Measurements from ENCODE around the gene INF2. TPM values are rescaled to one million over a fixed set of nuclear protein-coding genes. Genes with fewer than 3 reads are reported as not detected.
"Not testable (repeated sequence)": the region's sequence is repeated elsewhere in the genome, so short reads cannot be mapped to it uniquely, and the experiment has no call there.

The INF2 gene
- total RNA-seq, 1 experiment from 2014 or later = 113 TPM

GRCh38 chr14:104665657-104666522 is 23.5 kb upstream of the INF2 start:
- Histone ChIP-seq H3K9me2 (ENCODE audit: insufficient read depth) (no peaks in the 10 kb centered on the region), H3K4me2 (peak overlapping the region; percentile 49), H3K27me3 (ENCODE audit: insufficient read depth, low read depth) (0 out of 2 replicates have a peak, but pooled peaks cover 5% of the 10 kb centered on the region), H3F3A (ENCODE audit: insufficient read depth, low read depth) (peaks cover 3% of the 10 kb centered on the region; the same call in 1 of the 2 replicates), H4K20me1 (ENCODE audit: insufficient read depth) (no peaks in the 10 kb centered on the region), H3K4me1 (replicated peaks; ENCODE audit: insufficient read depth) (peaks cover 14% of the 10 kb centered on the region), H3K27ac (no peak overlapping the region), H3K4me3 (no peak overlapping the region), H3K9me3 (ENCODE audit: insufficient read depth, low read depth) (no peaks in the 10 kb centered on the region), H3K36me3 (ENCODE audit: low read depth) (no peaks in the 10 kb centered on the region), H3K79me2 (ENCODE audit: low read depth) (no peaks in the 10 kb centered on the region), H2AFZ (peak overlapping the region; percentile 22; the same call in 1 of the 2 replicates)
- POLR2A ChIA-PET (ENCODE audit: unreplicated experiment) = interaction anchor here (0.6 to 1.4 kb wide), 7 partner anchors 12 to 135 kb away, joined by 3 to 25 read pairs (median 7); partner anchors contain the start of gene ZBTB42
- intact Hi-C loops (cut with micrococcal nuclease; ENCODE audit: unreplicated experiment) = loop anchor here (1.0 to 5.0 kb wide), 3 partner anchors 14 to 686 kb away; no protein-coding TSS in a partner anchor
- peak; percentile 51; the same call in 1 of the 2 replicates for TF ChIP-seq CTCF (conservative IDR thresholded peaks at IDR 0.05)
- TF ChIP-seq EZH2 (IDR thresholded peaks at IDR 0.05; ENCODE audit: low read depth) = no peak
- no TSS peak for BruUV-seq (replicated peaks)
- CTCF ChIA-PET = interaction anchor here (0.6 to 1.7 kb wide), 2 partner anchors 15 to 161 kb away, joined by 5 to 11 read pairs; no protein-coding TSS in a partner anchor
- peak; percentile 50 to 77 for DNase-seq

- not testable (repeated sequence) for BruUV-seq (replicated peaks); H4K20me1 ChIP-seq (ENCODE audit: insufficient read depth); H3K4me2 ChIP-seq; H3K4me3 ChIP-seq; H3K27ac ChIP-seq; H3K9me3 ChIP-seq (ENCODE audit: insufficient read depth, low read depth); H3K9me2 ChIP-seq (ENCODE audit: insufficient read depth); H3F3A ChIP-seq (ENCODE audit: insufficient read depth, low read depth); H2AFZ ChIP-seq; H3K36me3 ChIP-seq (ENCODE audit: low read depth); H3K27me3 ChIP-seq (ENCODE audit: insufficient read depth, low read depth); H3K79me2 ChIP-seq (ENCODE audit: low read depth)
- ChIA-PET CTCF (interaction anchor here (0.6 to 1.7 kb wide), 2 partner anchors 14 to 161 kb away, joined by 5 to 11 read pairs; no protein-coding TSS in a partner anchor), POLR2A (ENCODE audit: unreplicated experiment) (interaction anchor here (0.6 to 1.4 kb wide), 4 partner anchors 11 to 135 kb away, joined by 4 to 25 read pairs (median 10); partner anchors contain the start of gene ZBTB42)
- peak in 1 of 2 experiments; percentile 30 for DNase-seq
- H3K4me1 ChIP-seq (replicated peaks; ENCODE audit: insufficient read depth) = peaks cover 14% of the 10 kb centered on the region
- intact Hi-C loops (cut with micrococcal nuclease; ENCODE audit: unreplicated experiment) = loop anchor here (1.0 to 5.0 kb wide), 3 partner anchors 14 to 686 kb away; no protein-coding TSS in a partner anchor
Observed at GRCh38 chr14:104666523-104666895, 22.9 kb upstream of the INF2 start.

- Histone ChIP-seq H3K79me2 (ENCODE audit: low read depth) (no peaks in the 10 kb centered on the region), H3K27me3 (ENCODE audit: insufficient read depth, low read depth) (no peaks in the 10 kb centered on the region), H2AFZ (no peak overlapping the region), H3F3A (ENCODE audit: insufficient read depth, low read depth) (peaks cover 3% of the 10 kb centered on the region; the same call in 1 of the 2 replicates), H3K27ac (no peak overlapping the region), H3K9me3 (ENCODE audit: insufficient read depth, low read depth) (no peaks in the 10 kb centered on the region), H3K9me2 (ENCODE audit: insufficient read depth) (no peaks in the 10 kb centered on the region), H3K4me3 (no peak overlapping the region), H3K4me1 (replicated peaks; ENCODE audit: insufficient read depth) (peaks cover 14% of the 10 kb centered on the region), H4K20me1 (ENCODE audit: insufficient read depth) (no peaks in the 10 kb centered on the region), H3K36me3 (ENCODE audit: low read depth) (no peaks in the 10 kb centered on the region), H3K4me2 (no peak overlapping the region)
- BruUV-seq (replicated peaks) = no TSS peak
- DNase-seq = peak in 1 of 2 experiments; percentile 5
- ChIA-PET POLR2A (ENCODE audit: unreplicated experiment) (no interaction called here), CTCF (no interaction called here)
- intact Hi-C loops (cut with micrococcal nuclease; ENCODE audit: unreplicated experiment) = loop anchor here (1.0 to 5.0 kb wide), 3 partner anchors 13 to 685 kb away; no protein-coding TSS in a partner anchor
- TF ChIP-seq CTCF (conservative IDR thresholded peaks at IDR 0.05) (no peak), EZH2 (IDR thresholded peaks at IDR 0.05; ENCODE audit: low read depth) (no peak)
Observed at GRCh38 chr14:104666981-104667380, 22.4 kb upstream of the INF2 start.

Data from PC-9 (cell line).